GM10266 (cell line): Measurements from ENCODE around the gene SKOR2.
"Not testable (repeated sequence)": the region's sequence is repeated elsewhere in the genome, so short reads cannot be mapped to it uniquely, and the experiment has no call there.

Source experiments
- DNase-seq: peaks from one replicate; pipeline ENCODE4 v3.0.0; 2012; ENCODE audit errors: extremely low spot score
- TF ChIP-seq, protein P1 (sequence below): IDR thresholded peaks from 2 replicates; pipeline ENCODE4 v1.5.1; 2012; ENCODE audit warnings: mild to moderate bottlenecking, low read depth; ENCODE audit not compliant: control insufficient read depth, insufficient read depth; ENCODE audit errors: missing control alignments

SKOR2 gene

GRCh38 chr18:47187721-47188120 is 63.7 kb downstream of the SKOR2 start:
- DNase-seq = no peak
- TF ChIP-seq, protein P1, sequence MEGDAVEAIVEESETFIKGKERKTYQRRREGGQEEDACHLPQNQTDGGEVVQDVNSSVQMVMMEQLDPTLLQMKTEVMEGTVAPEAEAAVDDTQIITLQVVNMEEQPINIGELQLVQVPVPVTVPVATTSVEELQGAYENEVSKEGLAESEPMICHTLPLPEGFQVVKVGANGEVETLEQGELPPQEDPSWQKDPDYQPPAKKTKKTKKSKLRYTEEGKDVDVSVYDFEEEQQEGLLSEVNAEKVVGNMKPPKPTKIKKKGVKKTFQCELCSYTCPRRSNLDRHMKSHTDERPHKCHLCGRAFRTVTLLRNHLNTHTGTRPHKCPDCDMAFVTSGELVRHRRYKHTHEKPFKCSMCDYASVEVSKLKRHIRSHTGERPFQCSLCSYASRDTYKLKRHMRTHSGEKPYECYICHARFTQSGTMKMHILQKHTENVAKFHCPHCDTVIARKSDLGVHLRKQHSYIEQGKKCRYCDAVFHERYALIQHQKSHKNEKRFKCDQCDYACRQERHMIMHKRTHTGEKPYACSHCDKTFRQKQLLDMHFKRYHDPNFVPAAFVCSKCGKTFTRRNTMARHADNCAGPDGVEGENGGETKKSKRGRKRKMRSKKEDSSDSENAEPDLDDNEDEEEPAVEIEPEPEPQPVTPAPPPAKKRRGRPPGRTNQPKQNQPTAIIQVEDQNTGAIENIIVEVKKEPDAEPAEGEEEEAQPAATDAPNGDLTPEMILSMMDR = no peak

DNA sequence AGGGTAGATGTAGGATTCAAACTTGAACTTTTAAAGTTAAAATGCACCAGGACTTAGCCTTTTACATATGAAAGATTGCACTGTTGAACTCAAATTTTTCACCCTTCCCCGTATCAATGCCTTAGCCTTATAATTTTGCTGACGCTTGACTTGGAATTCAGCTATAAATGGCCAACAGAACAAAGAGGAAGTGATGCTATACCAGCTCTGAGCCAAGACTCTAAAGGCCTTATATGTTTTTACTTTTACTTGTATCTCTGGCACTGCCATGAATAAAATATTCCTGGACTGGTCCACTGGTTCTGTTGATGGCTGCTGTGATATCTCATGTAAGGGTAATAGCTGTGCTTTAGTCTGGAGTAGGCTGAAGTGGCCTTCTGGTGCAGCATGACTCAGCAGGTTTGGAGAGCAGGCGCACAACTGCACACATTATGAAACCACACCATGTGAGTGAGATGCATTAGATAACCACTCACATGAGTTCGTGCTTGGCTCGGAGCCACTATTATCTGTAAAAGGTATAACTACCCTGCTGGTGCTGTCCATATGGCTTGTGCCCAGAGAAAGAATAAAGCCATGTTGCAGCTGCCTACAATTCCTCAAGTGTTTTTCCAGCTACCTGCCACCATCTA is 66.9 kb downstream of the SKOR2 start:
- TF ChIP-seq, protein P1 = no peak
- DNase-seq = no peak

GRCh38 chr18:47182156-47182555 is 69.3 kb downstream of the SKOR2 start:
- not testable (repeated sequence) for DNase-seq

- TF ChIP-seq, protein P1 = no peak
- DNase-seq = no peak
Observed at GRCh38 chr18:47180765-47181164, 70.7 kb downstream of the SKOR2 start.

- TF ChIP-seq, protein P1 = no peak
- DNase-seq = no peak
Observed at GRCh38 chr18:47179520-47179919, 71.9 kb downstream of the SKOR2 start.

DNA sequence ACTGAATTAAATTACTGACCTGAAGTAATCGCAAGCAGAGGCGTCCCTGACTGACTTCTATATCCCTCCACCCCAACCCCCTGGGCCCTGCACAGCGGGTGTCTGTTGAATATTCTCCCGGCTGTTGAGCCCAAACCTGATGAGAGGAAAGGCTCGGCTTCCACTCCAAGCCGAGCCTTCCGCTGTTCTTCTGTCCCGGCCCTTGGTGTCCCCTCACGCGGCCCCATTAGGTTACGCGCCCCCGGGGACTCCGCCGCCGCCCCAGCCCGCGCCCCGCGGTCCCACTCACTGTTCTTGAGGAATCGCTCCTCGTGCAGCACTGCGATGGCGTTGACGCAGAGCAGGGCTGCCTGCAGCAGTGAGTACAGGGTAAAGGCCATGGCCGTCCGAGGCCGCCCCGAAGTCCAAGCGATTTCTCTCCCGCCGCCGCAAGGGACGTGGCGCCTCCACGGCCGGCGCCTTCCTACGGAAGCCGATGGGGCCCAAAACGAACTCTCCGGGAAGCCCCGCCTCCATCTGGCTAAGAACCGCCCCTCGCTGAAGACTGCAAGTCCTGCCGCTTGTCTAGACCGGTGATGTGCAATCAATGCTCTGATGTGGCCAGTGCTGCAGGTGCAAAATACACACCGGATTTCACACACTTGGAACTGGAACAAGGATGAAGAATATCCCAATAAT is 75.4 kb downstream of the SKOR2 start, which contains the start of gene IER3IP1:
Gene IER3IP1 (minus strand): TSS at position 467 of the 678 bp plus-strand sequence. CDS start 87 bp downstream, at position 380.
- DNase-seq = peak; percentile 86
- TF ChIP-seq, protein P1 = no peak

GRCh38 chr18:47175283-47175897 is 76.1 kb downstream of the SKOR2 start:
- no peak for DNase-seq
- TF ChIP-seq, protein P1 = no peak
